Aorta (tissue), 5 donors: ENCODE measurements around the gene LRRC51. TPM values are rescaled to one million over a fixed set of nuclear protein-coding genes. Genes with fewer than 3 reads are reported as not detected.

Source experiments
- ATAC-seq: fragments of 200-7000 bp; cut with Tn5 transposase; one replicate; pipeline ENCODE4 v1.9.1; 2022; ENCODE audit warnings: moderate library complexity; ENCODE audit not compliant: low FRiP score
- DNase-seq, 2 donors: peaks; one replicate each; pipeline ENCODE4 v3.0.0-alpha.2; 2020
- H3K27ac ChIP-seq, 2 donors: one replicate each; pipeline ENCODE4 v1.5.1; 2013; ENCODE audit warnings: low read length in 2 of 2, mild to moderate bottlenecking in 2 of 2, moderate library complexity in 2 of 2, control low read depth in 1 of 2, inconsistent platforms in 1 of 2, low read depth in 1 of 2
- H3K27me3 ChIP-seq, 2 donors: one replicate each; pipeline ENCODE4 v1.6.1; 2013; ENCODE audit warnings: control low read depth in 1 of 2, low read length in 1 of 2, mild to moderate bottlenecking in 1 of 2, moderate library complexity in 1 of 2; ENCODE audit not compliant: insufficient read depth in 2 of 2, control insufficient read depth in 1 of 2
- H3K36me3 ChIP-seq, 2 donors: one replicate each; pipeline ENCODE4 v1.6.1; 2013; ENCODE audit warnings: control low read depth in 1 of 2, low read length in 1 of 2, mild to moderate bottlenecking in 1 of 2; ENCODE audit not compliant: insufficient read depth in 2 of 2, control insufficient read depth in 1 of 2
- H3K4me1 ChIP-seq, 2 donors: one replicate each; pipeline ENCODE4 v1.6.1; 2013; ENCODE audit warnings: low read length in 2 of 2, control low read depth in 1 of 2, mild to moderate bottlenecking in 1 of 2, moderate library complexity in 1 of 2; ENCODE audit not compliant: insufficient read depth in 2 of 2, control insufficient read depth in 1 of 2
- H3K4me3 ChIP-seq, 2 donors: one replicate each; pipeline ENCODE4 v1.5.1; 2013; ENCODE audit warnings: low read length in 2 of 2, control low read depth in 1 of 2, mild to moderate bottlenecking in 1 of 2
- H3K9me3 ChIP-seq: one replicate; pipeline ENCODE4 v1.6.1; 2013; ENCODE audit warnings: mild to moderate bottlenecking, low read length; ENCODE audit not compliant: control insufficient read depth
- WGBS, 2 donors: extraction: QIAGEN DNeasy Blood & Tissue Kit; methylation state at CpG; one replicate each; pipeline ENCODE4 v1.1.7; 2013; 5-methylcytosine and 5-hydroxymethylcytosine counted together
- intact Hi-C, 2 donors: fragments of 100-400 bp; cut with DNase I; formaldehyde crosslinking; loops; one replicate each; pipeline versions ENCODE4 v1.14.2 to v1.15.0; 2022
- polyA plus RNA-seq, 2 donors: library from polyadenylated mRNA; stranded (reverse); fragments of 200-250 nt; gene quantifications; one replicate each; pipeline ENCODE4 v1.2.3, GENCODE V29; 2013
- total RNA-seq, 2 donors: library from RNA; stranded (reverse); fragmentation: NEBNext Ultra II Directional; extraction: Animal tissue kit (Norgen Biotek cat#: 25700); gene quantifications; one replicate each; pipeline ENCODE4 v1.2.1, GENCODE V29; 2021
- donor health status: healthy with polysubstance abuse.
- donor health status: Bipolar disorder and iron deficiency.
- donor health status: DM: no; HTN: no; CAD: no.
- donor health status: DM: no; HTN: no; CAD: no.
- donor health status: DM: yes; HTN: yes; CAD: no.

Gene LRRC51
- total and polyA plus RNA-seq, 4 donors, result 6.6 to 12.8 (median 8.6) TPM

DNA sequence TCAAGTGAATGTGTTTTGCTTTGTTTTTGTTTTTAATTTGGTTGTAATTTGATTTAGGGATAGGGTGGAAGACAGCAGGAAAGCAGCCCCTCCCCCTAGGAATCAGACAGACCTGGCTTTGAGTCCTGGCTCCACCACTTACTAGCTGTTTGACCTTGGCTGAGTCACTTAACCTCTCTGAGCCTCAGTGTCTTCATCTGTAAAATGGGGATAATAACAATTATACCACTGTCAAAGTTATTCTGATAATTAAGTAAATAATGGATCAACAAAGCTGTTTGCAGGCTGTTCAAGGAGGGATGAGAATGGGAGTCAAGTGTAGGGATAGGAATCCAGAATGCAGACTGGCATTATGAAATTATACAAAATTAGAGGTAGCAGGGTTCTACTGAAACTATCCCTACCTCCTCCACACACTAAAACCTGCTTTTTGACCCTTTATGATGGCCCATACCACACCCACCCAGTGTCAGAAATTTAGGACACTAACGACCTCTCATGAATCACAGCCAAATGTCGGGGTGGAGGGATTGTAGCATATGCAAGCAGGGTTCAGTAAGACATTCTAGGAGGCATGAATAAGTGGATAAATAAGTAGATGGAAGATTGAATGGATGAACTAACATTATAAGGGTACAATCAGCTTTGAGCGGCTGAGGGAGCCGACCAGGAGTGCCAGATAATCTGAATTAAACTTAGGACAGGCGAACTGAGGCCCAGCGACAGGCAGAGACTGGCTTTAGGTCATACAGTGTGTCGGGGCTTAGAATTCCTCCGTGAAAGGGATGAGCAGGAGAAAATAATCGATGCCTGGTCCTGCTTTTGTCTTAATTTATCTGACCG, 30.9 kb downstream of the LRRC51 start:
- no peak for DNase-seq
- intact Hi-C loops, result loop anchor here (1.0 to 10.0 kb wide), 3 partner anchors 8 to 183 kb away; partner anchors contain the start of genes LAMTOR1 (in 1 of the 2), RNF121 (in 1 of the 2) and XNDC1N (in 1 of the 2)
- no peaks in the 10 kb centered on the region for H3K9me3 ChIP-seq
- no peaks in the 10 kb centered on the region for H3K36me3 ChIP-seq
- H3K27me3 ChIP-seq, result no peaks in the 10 kb centered on the region
- WGBS, 2 donors, result 0 to 1% methylated on average over 10 of the region's 10 CpGs
- peak overlapping the region; percentile 9 to 21 for H3K4me3 ChIP-seq
- ATAC-seq, result no peak
- peak overlapping the region; percentile 87 to 99 for H3K27ac ChIP-seq
- H3K4me1 ChIP-seq, result no peaks in the 10 kb centered on the region

DNA sequence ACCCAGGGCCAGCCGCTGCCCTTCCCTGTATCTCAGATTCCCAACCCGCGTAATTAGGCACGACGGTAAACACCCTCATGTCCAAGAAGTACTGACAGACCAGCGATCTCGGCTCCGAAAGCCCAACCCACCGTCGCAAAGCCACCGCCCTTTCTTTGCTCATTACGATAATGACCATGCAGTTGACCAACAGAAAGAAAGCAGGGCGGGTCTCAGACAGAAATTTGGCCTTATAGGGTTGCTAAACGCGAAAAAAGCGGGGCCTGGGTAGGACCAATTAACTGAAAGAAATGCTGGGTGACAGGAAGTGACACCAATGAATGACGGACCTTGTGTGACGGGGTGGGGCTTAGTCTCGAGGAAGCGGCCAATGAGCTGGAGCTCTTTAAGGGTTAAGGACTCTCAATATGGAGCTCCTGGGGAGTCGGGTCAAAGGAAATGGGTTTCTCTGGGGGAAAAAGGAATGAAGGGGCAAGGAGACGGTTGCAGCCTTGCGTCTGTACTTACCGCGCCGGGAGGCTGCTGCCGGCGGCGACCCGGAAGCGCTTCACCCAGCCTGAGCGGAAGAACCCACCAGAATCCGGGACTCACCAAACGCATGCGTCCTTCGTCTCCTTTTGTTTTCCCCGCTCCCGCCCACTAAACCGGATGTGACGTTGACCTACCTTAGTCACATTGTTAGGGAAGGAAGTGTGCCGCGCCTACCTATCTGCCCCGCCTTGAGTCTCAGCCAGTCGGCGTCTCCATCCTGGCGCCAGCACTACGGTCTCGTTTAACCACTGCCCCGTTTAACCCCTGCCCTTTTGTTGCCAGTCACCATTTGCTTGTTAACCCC, 31.7 kb downstream of the LRRC51 start, which contains the start of gene ANAPC15:
TSS of gene ANAPC15 (minus strand) at position 553 of the 835 bp plus-strand sequence. CDS start 1,419 bp downstream, outside the sequence.
- Histone ChIP-seq H3K4me3 (peak within 1 kb of the TSS; percentile 21 to 71), H3K27me3 (no peaks in the 10 kb centered on the region), H3K4me1 (no peaks in the 10 kb centered on the region), H3K36me3 (no peaks in the 10 kb centered on the region), H3K27ac (peak within 1 kb of the TSS; percentile 87 to 99), H3K9me3 (no peaks in the 10 kb centered on the region)
- 0% methylated on average over 49 of the region's 49 CpGs for WGBS, 2 donors
- ATAC-seq (peak; percentile 97), DNase-seq (peak; percentile 98 to 99)
- intact Hi-C loops, result loop anchor here (1.0 to 10.0 kb wide), 3 partner anchors 9 to 184 kb away; partner anchors contain the start of genes LAMTOR1 (in 1 of the 2), RNF121 (in 1 of the 2) and XNDC1N (in 1 of the 2)

DNA sequence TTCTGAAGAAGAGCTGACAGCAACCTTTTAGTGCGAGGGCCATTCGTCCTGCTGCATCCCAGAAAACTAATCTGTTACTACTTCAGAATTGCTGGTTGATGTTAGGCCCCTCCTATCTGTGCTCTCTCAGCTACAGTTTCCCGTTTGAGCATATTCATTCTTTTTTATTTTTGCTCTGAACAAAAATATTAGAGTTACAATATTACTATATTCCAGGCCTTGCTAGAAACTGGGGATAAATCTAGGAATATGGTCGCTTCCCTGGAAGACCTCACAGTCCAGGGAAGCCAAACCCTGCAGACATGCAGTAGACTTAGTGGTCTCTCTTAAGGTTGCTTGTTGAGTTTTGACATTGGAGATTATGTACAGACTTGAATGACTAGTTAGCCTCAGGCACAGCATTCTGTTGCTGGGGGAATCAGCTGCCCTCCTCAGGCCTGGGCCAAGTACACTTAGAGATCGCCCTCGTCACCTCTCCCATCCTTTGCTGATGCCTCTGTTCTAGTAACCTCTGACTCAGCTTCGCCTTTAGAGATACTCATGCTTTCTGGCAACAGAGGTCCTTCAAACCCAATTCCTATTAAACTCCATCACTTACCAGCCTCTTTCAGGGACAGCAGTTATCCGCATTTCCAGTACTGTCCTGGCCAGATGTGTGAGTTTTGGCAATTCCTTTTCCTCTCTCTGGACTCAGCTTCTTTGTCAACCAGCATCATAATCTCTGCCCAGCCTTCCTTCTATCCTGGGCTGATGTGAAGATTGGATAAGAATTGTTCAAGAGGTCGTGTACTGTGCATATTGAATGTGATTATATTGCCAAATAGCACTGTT, 32.5 kb downstream of the LRRC51 start:
- 65% methylated on average over 9 of the region's 9 CpGs for WGBS, 2 donors
- Histone ChIP-seq H3K4me1 (no peaks in the 10 kb centered on the region), H3K27me3 (no peaks in the 10 kb centered on the region), H3K27ac (peak overlapping the region in 1 of 2 donors; percentile 73), H3K36me3 (no peaks in the 10 kb centered on the region), H3K4me3 (no peak overlapping the region), H3K9me3 (no peaks in the 10 kb centered on the region)
- no peak for ATAC-seq
- intact Hi-C loops, result loop anchor here (1.0 to 10.0 kb wide), 3 partner anchors 10 to 184 kb away; partner anchors contain the start of genes LAMTOR1 (in 1 of the 2), RNF121 (in 1 of the 2) and XNDC1N (in 1 of the 2)
- no peak for DNase-seq

DNA sequence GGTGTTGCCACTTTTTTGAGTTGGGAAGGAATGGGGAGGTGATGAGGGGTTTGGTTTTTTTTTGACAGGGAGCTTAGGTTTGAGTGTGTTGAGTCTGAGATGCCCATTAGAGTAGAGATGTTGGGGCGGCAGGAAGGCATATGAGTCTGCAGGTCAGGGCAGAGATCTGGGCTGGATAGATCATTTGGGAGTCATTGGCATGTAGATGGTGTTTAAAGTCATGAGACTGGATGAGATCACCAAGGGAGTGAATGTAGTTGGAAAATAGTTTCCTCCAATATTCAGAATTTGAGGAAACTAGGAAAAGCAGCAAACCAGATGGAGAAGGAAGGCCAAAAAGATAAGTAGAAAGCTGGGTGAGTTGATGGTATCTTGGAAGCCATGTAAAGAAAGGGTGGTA, 33.9 kb downstream of the LRRC51 start:
- 97 to 100% methylated on average over 1 of the region's 1 CpG for WGBS, 2 donors
- Histone ChIP-seq H3K27me3 (no peaks in the 10 kb centered on the region), H3K9me3 (no peaks in the 10 kb centered on the region), H3K27ac (no peak overlapping the region), H3K36me3 (no peaks in the 10 kb centered on the region), H3K4me3 (no peak overlapping the region), H3K4me1 (no peaks in the 10 kb centered on the region)
- no peak for DNase-seq
- intact Hi-C loops, result loop anchor here in 1 of 2 donors (10.0 kb wide), 1 partner anchor 120 kb away; no protein-coding TSS in a partner anchor
- no peak for ATAC-seq

DNA sequence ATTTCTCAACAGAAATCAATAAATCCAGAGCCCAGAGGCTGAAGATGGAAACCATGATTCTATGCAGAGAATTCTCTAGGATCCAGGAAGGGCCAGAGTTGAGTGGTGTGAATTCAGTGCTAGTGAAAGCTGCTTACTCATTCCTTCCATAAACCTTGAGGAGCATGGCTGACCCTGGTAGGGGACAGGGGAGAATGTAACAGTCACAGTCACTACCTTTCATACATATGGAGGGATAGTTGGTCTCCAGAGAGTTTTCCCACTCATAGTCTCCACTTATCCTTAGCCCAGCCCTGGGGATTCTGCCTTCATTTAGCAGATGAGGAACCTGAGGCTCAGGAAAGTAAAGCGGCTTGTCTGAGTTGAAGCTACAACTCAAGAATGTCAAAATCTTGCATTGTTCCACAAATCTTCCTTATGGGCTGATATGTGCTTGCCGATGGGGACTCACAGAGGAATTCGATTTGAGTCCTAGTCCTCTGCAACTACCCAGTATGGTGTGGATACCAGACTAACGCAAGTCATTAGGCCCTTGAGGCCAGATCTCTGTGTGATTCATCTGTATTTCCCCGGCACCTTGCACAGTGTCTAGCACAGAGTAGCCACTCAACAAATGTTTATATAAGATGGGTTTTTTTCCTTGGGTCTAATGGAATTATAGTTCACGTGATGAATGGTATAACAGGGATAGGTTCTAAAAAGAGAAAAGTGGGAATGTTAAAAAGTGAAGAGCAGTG, 35.5 kb downstream of the LRRC51 start:
- H3K9me3 ChIP-seq, result no peaks in the 10 kb centered on the region
- no peak overlapping the region for H3K4me3 ChIP-seq
- intact Hi-C loops, result loop anchor here in 1 of 2 donors (10.0 kb wide), 1 partner anchor 119 kb away; no protein-coding TSS in a partner anchor
- WGBS, 2 donors, result 91 to 93% methylated on average over 6 of the region's 6 CpGs
- no peaks in the 10 kb centered on the region for H3K4me1 ChIP-seq
- no peaks in the 10 kb centered on the region for H3K27me3 ChIP-seq
- DNase-seq (no peak), ATAC-seq (no peak)
- H3K27ac ChIP-seq, result no peak overlapping the region
- H3K36me3 ChIP-seq, result no peaks in the 10 kb centered on the region

DNA sequence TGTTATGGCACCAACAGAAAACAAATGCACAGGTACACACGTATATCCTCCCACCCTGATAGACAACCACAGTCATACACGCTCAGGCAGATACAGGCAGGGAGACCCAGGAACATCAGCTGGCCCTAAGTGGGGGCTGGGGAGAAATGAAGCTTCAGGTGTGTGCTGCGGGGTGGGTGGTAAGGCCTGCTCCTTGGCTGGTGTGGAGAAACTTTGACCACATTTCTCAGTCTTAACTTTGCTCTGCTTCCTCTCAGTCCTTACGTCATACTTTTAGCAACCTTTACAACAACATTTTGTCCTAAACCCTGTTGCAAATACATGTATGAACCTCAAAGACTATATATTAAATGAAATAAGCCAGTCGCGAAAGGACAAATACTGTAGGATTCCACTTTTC, 38.5 kb downstream of the LRRC51 start:
- intact Hi-C loops, result loop anchor here in 1 of 2 donors (10.0 kb wide), 1 partner anchor 116 kb away; no protein-coding TSS in a partner anchor
- no peak for DNase-seq
- 76 to 79% methylated on average over 6 of the region's 6 CpGs for WGBS, 2 donors

DNA sequence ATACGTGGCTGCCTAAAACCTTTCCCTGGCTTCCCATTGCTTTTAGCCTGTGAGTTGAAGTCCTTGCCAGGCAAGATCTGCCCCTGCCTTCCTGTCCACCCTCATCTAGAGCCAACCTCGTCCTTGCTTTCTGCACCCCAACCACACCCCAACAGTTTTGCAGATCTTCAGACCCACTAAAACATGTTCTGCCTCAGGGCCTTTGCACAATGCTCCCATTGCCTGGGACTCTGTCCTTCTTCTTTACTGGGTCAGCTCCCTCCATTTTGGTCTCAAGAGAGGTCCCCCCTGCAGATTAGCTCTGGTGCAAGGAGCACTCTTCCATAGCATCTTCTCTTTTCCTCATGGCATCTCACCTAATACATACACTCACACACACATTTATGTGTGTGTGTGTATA, 40.3 kb downstream of the LRRC51 start:
- H3K27me3 ChIP-seq, result peaks cover 0 to 2% of the 10 kb centered on the region in 2 donors
- H3K4me3 ChIP-seq, result no peak overlapping the region
- DNase-seq, result no peak
- no peak for ATAC-seq
- 68 to 83% methylated on average over 2 of the region's 2 CpGs for WGBS, 2 donors
- H3K36me3 ChIP-seq, result no peaks in the 10 kb centered on the region
- intact Hi-C loops, result no loop called here
- H3K27ac ChIP-seq, result no peak overlapping the region
- H3K9me3 ChIP-seq, result no peaks in the 10 kb centered on the region
- no peaks in the 10 kb centered on the region for H3K4me1 ChIP-seq

More for the DNA sequence above, 38.5 kb downstream of the LRRC51 start:
- no peak for ATAC-seq
- Histone ChIP-seq H3K27ac (no peak overlapping the region), H3K4me3 (no peak overlapping the region), H3K9me3 (no peaks in the 10 kb centered on the region), H3K27me3 (peaks cover 0 to 2% of the 10 kb centered on the region in 2 donors), H3K4me1 (no peaks in the 10 kb centered on the region), H3K36me3 (no peaks in the 10 kb centered on the region)
